Activated CD4-positive, alpha-beta T cell treated with anti-CD3 and anti-CD28 coated beads for 1 hour (primary cell): ENCODE measurements around the gene FAM241A.
"Not testable (repeated sequence)": the region's sequence is repeated elsewhere in the genome, so short reads cannot be mapped to it uniquely, and the experiment has no call there.

Experiments
- DNase-seq: peaks from one replicate; pipeline ENCODE4 v3.0.0-alpha.2; 2020

The FAM241A gene

DNA sequence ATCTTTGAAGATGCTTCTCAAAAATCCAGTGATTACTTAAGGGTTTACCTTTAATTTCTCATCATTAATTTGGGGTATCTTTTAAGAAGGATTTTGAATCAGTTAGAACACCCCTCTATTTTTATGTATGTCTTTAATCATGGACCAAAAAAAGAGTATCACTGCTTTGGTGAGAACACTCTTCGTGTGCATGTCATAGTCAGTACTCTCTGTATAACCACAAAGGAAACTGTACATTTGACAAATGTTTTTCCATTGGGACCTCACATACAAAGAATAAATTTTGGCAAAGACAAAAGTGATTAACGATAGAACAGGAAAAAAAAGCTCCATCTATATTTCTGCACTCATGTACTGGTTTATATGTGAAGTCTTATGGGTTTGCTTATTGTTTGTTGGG, 31.3 kb downstream of the FAM241A start:
- no peak for DNase-seq

DNA sequence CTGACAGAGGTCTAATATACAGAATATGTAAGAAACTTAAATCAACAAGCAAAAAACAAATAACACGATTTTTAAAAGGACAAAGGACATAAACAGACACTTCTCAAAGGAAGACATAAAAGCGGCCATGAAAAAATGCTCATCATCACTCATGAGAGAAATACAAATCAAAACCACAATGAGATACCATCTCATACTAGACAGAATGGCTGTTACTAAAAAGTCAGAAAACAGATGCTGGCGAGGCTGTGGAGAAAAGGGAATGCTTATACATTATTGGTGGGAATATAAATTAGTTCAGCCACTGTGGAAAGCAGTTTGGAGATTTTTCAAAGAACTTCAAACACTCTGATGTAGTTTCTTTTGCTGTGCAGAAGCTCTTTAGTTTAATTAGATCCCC, 33.5 kb downstream of the FAM241A start:
- not testable (repeated sequence) for DNase-seq

DNA sequence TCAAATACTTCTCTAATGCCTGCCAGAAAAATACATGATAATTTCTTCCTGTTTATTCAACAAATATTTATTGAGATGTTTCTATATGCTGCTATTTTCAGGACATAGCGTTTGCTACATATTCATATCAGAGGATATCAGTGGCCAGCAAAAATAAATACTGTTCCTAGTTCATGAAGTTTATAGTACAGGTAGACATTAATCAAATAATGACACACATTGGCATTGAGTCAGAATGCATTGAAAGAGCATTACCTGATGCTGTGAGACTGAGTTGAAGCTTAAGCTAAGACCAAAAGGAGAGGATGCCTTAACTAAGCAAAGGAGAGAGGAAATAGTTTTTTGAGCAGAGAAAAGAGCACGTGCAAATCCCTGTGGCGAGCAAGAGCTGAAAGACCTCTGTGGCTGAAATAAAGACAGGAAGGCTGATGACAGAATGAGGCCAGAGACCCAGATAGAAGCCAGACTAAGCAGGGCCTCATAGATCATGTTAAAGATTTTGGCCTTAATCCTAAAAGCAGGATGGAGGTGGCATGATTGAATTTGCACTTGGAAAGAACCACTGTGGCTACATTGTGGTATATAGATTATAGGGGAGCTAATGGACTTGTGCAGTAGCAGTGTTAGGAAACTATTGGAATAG, 36.2 kb downstream of the FAM241A start:
- no peak for DNase-seq

DNA sequence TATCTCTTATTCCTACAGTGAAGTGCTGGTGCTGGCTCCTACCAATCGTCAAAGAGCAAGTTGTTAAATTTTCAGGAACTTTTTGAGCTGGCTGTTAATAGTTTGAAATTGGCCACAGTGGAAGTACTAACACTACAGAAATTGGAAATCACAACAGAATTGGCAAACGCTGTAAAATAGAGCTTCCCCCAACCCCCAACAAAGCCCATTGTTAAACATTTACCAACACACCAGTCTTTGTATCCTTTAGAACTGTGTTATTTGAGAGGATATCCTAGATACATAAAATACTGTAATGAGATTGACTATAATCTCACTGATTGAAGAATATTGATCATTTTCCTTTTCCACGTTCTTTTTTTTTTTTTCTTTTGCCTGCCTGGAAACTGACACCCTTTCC, 37.4 kb downstream of the FAM241A start:
- no peak for DNase-seq

DNA sequence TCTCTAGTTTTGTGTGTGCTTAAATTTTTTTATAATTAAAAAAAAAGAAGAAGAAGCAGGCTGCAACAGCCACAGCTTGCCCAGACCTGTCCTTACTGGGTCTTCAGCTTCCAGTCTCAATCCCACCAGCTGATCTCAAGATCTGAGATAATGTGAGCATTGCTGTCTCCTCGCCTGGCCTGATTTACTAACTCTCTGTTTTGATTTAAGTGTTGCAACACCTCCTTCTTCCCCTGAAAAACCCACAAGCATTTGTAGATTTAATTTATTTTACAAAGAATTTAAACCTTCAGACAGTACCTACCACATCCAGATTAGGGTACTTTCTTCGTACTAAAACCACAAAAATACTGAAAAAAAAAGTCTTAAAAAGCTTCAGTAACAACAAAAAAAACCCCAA, 38.0 kb downstream of the FAM241A start:
- DNase-seq = no peak

DNA sequence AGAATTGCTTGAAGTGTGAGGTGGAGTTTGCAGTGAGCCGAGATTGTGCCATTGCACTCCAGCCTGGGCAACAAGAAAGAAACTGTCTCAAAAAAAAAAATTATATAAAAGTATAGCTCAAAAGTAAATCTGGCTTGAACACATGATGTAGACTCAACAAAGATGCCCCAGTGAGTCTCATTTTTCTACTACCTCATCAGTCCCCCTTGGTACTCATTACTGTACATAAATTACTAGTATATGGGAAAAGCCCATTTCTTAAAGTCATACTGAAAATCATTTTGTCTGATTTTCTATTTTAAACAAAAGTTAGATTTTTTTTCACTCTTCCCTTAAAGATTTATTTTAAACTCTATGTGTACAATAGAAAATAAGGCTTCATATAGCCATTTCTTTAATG, 39.2 kb downstream of the FAM241A start:
- DNase-seq = no peak

DNA sequence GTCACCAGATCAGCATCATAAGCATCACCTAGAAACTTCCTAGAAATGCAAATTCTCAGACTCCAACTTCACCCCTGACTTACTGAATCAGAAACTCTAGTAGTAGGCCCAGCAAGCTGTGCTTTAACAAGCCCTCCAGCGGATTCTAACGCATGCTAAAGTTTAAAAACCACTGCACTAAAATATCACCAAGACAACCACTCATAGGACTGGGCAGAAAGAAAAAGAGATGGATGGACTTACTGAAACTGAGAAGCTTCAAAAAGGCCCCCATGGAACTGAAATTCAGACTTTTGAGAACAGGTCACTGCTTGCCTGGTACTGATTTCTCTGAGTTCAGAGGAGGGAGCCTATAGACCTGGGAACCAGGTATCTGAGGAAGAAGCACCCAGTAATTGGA, 40.1 kb downstream of the FAM241A start:
- DNase-seq = no peak

DNA sequence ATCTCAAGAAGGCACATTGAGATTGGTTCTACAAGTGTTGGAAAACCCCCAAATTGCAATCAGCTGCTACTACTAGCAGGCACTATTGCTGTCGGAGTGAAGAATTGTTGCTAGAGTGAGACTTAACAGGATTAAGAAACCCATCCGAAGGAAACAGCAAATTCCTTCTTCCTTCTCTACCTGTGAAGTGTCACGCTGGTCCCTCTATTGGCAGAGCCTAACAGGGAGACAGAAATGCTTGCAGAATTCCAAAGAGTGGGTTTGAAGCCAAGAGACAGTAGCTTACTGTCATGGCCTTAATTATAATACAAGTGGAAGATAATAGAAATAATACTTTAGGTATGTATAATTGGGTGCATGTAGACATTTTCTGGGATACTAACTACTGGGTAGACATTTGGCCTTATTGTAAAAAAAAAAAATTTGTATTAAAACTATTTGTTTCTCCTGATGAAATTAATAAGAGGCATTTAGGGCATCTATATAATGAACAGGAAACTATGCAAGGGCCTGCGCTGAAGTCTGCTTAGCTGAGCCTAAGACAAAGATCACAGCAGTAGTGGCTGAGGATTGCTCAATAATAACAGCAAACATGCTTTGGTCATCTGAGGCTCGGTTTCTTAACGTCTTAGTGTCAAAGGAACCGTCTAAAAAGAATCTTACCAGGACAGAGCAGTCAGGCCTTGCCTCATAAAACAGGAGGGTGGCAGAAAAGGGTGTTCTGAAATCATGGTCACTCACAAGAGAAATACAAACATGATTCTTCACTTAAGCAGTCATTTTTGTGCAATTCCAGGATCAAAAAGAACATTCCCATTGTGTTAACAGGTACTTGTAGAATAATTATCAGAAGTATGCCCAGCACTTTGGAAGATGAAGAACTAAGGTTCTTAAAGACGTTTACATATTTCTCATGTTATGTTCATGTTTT, 40.8 kb downstream of the FAM241A start:
- no peak for DNase-seq

DNA sequence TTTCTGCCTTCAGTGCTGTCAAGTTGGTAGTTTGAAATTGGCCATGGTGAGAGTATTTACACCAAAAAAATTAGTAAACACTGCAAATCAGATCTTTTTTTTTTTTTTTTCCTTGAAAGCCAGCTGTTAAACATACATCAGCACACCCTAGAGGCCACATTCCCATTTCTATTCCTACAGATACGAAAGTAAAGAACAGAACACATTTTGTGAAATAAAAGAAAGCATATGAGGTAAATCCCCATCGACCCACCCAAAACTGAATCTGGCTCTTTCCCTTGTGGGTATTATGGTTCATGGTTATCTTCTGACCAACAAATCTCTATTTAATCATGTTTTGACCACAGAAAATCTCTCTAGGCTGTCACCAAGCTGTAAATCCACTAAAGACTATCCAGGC, 44.5 kb downstream of the FAM241A start:
- no peak for DNase-seq

DNA sequence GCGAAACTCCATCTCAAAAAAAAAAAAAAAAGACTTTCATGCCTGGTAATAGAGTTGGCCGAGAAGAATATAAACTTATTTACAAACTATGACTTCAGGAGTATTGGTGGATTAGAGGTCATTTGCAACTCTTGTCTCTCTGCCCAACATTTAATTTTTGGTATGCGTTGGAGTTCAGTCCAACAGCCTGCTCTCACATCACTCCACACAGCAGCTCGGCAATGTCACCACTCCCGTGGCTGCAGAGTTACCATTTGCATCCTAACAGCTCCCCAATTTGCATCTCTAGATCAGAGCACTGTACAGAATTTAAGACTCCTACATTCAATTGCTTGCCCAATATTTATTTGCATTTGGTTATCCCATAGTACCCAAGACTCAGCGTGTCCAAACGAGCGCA, 45.4 kb downstream of the FAM241A start:
- no peak for DNase-seq

DNA sequence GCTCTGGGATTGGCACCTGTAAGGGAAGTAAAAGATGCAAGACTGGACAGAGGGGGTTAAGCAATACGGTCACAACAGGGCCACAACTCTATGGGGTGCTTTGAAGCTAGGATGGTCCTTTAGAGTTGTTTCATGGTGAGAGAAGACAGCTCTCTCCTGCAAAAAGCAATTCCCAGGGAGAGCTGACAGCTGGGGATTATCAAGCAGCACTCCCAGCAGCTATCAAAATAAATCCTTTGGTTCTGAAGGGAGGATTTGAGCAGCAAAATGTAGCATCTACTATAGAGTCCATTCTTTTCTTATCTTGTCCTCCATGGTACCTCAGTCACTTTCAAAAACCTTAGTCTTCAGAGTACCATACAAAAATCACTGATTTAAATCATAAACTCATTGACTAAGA, 51.2 kb downstream of the FAM241A start:
- DNase-seq = no peak

DNA sequence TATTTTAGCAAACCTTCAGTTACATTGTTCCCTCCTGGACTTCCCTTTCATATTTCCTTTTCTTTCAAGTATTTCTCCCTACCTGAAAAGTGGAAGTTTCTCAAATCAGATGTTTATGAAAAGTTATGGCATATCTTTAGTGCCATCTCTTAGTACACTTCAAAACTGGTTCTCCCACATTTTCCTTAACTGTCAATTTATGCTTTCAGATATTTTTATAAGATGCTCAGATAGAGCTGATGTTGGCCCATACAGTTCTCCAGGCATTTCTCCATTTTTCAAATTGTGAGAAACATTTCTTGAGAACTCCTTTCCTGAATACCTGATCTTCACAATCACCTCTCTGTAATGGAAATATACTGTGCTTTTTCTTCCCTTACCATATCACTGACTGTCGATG, 53.8 kb downstream of the FAM241A start:
- DNase-seq = no peak

DNA sequence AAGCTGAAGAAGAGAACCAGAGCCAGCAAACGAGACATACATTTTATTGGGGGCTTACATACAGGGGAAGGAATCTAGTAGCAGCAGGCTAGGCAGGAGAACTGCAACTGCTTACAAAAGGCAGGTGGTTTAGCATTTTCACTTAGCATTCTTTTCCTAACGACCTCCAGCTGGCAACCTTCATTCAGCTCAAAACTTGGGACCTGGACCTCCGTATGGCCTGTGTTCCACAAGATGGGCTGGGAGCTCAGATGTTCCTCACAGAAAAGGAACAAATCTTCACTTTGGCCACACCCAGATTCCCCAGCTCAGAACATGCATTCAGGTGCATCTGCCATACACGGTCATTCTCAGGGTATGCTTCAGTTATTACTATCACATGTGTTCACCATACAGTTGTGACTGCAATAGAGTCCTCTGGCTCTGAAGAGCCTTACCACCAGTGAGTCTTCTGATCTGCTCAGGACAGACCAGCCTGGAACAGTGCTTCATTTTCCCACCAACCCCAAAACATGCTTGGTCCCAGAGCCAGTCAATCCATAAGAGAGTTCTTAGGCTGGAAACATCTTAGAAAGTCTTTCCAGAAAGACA, 56.8 kb downstream of the FAM241A start:
- no peak for DNase-seq

DNA sequence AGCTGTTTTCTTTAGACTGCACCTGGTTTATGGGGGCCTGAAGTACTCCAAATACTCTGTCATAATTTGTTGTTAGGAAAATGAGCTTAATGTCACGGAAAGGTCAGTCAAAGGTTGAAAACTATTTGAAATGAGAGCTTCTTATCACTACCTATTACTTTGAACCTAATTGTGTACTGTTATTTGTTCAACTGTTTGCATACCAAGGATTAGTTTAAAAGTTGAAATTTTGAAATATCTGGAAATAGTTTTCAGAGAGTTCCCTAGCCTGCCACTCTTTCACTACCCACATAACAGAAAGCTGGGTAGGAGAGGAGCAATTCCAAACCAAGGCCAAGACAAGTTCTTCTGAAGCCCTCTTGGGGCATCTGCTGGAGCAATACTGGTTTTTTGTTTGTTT, 58.3 kb downstream of the FAM241A start:
- no peak for DNase-seq

DNA sequence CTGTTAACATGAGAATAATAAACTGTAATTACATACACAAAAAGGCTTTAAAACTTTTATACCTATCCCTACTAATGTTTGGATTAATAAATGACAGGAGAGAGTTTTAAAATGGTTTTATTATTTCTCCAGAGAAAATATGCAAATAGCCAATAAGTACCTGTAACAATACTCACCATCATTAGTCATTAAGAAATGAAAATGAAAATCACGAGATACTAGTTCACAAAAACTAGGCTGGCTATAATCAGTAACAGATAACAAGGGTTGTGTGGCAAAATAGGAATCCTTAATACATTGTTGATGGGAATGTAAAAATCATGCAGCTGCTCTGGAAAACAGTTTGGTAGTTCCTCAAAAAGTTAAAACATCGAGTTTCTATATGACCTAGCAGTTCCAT, 61.2 kb downstream of the FAM241A start:
- no peak for DNase-seq

DNA sequence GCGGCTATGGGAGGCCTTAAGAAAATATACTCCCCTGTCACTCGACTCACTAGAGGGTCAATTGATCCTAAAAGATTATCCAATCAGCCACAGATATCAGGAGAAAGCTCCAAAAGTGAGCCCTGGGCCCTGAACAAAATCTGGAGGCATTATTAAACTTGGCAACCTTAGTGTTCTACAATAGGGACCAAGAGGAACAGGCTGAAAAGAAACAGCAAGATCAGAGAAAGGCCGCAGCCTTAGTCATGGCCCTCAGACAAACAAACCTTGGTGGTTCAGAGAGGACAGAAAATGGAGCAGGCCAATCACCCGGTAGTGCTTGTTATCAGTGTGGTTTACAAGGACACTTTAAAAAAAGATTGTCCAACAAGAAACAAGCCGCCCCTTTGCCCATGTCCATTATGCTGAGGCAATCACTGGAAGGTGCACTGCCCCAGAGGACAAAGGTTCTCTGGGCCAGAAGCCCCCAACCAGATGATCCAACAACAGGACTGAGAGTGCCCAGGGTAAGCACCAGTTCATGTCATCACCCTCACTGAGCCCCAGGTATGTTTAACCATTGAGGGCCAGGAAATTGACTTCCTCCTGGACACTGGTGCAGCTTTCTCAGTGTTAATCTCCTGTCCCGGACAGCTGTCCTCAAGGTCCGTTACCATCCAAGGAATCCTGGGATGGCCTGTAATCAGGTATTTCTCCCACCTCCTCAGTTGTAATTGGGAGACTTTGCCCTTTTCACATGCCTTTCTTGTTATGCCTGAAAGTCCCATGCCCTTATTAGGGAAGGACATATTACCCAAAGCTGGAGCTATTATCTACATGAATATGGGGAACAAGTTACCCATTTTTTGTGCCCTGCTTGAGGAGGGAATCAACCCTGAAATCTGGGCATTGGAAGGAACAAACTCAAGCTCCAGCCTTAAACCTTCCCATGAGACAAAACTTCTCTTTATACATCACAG, 63.2 kb downstream of the FAM241A start:
- not testable (repeated sequence) for DNase-seq

DNA sequence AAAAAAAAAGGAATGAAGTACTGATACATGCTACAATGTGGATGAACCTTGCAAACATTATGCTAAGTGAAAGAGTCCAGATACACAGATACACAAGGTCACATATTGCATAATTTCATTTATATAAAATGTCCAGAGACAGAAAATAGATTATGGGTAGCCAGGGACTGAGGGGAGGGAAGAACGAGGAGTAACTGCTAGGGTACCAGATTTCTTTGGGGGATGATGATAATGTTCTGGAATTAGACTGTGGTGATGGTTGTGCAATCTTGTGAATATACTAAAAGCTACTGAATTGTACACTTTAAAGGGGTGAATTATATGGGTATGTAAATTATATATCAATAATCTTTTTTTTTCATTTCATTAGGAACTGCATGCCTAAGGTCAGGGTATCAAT, 65.5 kb downstream of the FAM241A start:
- no peak for DNase-seq

DNA sequence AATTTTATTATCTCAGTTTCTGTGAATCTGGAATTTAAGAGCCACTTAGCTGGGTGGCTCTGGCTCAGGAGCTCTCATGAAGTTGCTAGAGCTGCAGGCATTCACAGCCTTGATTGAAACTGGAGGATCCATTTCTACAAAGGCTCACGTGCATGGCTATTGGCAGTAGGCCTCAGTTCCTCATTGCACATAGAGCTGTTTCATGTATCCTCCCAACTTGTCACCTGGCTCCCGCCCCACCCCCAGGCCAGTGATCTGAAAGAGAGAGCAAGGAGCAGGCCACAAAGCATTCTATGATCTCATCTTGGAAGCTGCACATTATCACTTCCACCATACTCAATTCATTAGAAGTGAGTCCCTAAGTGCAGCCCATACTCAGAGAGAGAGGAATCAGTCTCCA, 67.8 kb downstream of the FAM241A start:
- no peak for DNase-seq

DNA sequence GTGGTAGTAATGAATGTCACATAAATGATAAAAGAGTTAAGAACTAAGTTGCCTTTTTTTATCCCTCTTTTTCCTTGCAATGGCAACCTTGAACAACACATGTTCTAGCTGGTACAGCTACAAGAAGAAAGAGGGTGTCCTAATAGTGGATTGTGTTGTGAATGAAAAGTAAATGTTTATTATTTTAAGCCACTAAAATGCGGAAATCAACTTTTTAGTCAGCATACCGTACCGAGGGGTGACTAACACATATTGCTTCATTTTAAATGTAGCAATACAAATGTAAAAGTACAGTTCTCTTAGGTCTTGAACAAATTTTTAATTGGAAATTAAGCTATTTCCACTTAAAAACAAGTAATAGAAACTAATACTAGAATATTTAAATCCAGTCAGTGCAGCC, 68.6 kb downstream of the FAM241A start:
- DNase-seq = no peak

DNA sequence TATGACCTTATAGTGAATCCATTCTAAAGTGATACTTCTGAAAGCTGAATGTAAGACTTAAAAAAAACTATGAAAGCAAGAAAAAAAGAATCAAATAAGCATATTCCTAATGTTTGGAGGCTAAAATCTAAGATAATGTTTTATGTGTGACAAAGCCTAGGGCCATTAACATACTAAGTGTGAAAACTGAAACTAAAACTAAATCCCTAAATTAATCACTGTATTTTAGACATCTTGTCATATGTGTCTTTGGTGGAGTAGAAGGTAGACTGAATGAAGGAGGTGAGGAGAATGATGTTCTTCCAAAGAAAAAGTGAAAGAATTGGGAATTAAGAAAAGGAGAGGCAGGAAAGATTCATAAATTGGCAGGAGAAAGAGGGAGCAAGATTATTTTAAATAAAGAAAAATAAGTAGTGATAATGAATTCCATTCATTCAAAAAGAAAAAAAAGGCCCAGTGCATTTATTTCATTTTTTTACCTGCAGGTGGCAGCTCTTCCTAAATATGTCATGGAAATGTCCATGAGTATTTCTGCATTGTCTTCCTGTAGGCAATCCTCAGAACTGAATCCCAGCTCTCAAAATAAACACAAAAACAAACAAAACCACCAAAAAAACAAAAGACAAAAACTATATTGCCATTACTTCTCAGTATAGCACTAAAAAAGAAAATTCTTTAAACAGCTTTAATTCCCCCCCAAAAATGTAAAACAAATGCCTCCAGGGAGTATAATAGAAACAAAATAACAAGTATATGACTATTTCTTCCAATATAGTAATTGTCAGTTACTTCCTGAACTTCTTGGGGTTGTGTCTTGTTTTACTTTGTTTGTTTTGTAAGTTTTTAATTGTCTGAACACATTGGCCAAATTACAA, 69.4 kb downstream of the FAM241A start:
- DNase-seq = no peak

DNA sequence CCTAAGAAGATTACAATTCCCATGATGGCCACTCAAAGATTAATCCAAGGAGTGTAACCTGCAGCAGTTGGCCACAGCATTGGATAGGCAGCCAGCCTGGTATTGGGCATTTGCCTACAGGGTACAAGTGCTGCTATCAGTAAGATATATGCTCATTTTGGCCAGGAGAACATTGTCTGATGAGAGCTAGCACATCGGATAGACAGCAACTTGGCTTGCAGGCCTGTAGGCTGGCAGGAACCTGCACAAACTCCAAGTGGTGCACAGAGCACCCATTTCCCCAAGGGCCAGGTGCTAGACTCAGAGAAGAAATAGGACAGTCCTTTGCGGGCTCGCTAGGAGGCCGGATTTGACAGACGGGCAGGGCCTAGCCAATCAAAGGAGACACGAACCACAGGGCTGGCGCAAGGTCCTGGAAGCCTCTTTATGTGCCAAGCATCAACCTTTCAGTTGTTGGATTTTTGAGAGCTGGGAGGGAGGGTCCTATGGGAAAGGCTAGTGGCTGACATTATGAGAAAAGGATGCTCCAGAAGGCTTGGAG, 74.6 kb downstream of the FAM241A start:
- DNase-seq = no peak
